A673 (cell line): Measurements from ENCODE around the gene PCBD1.

Experiments used
- CTCF ChIP-seq: fragments of 300-800, 200-600 bp; sonication (generic); conservative IDR thresholded peaks from 2 replicates; pipeline ENCODE4 v1.5.1; 2017; ENCODE audit warnings: low read depth, mild to moderate bottlenecking, antibody characterized with exemption, low read length, moderate library complexity, mixed read lengths
- EZH2 ChIP-seq: fragments of 200-600 bp; sonication (generic); IDR thresholded peaks from 2 replicates; pipeline ENCODE4 v1.6.1; 2017; ENCODE audit warnings: borderline replicate concordance, low read depth, mild to moderate bottlenecking, mixed read lengths, antibody characterized with exemption, low read length; ENCODE audit not compliant: poor library complexity, severe bottlenecking

- no peak for TF ChIP-seq CTCF
- no peak for TF ChIP-seq EZH2
Measured at GRCh38 chr10:70912556-70912955, 24.2 kb upstream of the PCBD1 start.
